ENCODE measurements around the gene ABCB9. TPM values are rescaled to one million over a fixed set of nuclear protein-coding genes. Genes with fewer than 3 reads are reported as not detected.

The ABCB9 gene
- total RNA-seq, 1 donor from 2014 or later = 4.4 TPM

DNA sequence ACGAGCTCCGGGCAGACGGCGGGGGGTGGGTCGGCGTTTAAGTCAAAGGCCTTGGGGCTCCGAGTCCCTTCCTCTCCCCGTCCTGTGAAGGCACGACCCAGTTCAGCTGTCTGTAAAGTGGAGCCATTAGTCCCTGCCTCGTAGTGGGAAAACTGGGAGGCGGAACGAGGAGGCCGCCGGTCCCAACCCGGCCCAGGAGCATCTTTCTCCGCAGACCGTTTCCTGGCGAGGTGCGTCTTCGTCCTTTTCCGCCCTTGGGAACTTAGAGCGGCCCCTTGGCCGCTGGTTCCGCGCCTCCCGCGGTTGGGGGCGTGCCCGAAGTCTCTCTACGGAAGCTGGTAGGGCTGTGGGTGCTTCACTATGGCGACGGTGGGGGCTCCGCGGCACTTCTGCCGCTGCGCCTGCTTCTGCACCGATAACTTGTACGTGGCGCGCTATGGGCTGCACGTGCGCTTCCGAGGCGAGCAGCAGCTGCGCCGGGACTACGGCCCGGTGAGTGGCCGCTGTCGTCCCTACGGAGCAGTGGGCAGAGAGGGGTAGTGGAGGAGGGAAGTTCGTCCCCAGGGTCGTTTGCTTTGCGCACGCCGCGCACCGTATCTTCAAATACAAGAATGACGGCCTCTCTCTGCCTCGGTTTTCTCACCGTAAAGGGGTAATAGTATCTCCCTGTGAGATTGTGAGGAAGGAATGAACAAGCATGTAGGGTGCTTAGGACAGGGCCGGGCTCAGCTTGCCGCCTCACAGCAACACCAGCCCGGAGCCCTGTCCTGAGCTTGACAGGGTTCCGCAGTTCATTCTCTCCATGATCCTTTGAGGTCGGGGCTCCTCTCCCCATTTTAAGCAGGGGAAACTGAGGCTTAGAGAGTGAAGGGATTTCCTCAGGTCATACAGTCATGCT lies 8.9 kb upstream of the ABCB9 start, which contains the start of gene OGFOD2:
OGFOD2 (plus strand) TSS at position 353 of the 898 bp plus-strand sequence; CDS start at position 361, 8 bp downstream.
- intact Hi-C loops (cut with DNase I) = no loop called here
- ATAC-seq (peak; percentile 92), DNase-seq (ENCODE audit: missing footprints) (peak; percentile 95)

DNA sequence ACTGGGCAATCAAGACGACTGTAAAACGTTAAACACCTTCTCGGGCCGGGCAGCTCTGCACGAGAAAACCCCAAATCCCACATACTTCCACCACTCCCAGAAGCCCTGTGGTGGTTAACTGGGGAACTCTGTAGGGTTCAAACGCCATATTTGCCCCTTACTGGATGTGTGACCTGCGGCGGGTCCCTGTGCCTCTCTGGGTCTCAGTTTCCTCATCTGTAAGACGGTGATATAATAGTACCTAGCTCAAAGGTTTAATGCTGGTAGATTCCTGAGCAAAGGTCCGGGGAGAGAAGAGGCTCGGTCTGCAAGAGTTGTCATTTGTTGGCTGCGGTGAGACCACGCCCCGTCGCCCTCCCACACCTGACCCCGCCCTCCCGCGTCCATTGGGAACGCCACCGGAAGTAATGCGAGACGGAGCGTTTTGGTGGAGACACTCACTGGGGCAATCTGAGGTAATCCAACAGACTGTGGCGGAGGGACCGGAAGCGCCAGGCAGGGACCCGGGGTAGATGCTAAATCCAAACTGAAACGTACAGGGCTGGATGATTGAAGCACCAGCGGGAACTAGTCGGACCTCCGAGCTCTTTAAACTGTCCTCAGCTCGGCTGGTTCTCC lies 8.1 kb upstream of the ABCB9 start:
- DNase-seq (ENCODE audit: missing footprints) (peak; percentile 98), ATAC-seq (peak; percentile 98)
- intact Hi-C loops (cut with DNase I) = no loop called here

DNA sequence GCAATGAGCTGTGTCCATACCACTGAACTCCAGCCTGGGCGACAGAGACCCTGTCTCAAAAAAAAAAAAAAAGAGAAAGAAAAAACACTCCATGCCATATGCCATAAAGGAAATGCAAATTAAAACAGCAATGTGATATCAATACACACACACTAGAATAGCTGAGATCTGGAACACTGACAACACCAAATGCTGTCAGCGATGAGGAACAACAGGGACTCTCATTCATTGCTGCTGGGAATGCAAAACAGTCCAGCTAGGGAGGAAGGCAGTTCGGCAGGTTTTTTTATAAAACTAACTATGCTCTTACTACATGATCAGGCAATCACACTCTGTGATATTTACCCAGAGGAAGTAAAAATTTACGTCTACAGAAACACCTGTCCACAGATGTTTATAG lies 3.4 kb upstream of the ABCB9 start:
- intact Hi-C loops (cut with DNase I) = no loop called here
- no peak for DNase-seq (ENCODE audit: missing footprints)
- no peak for ATAC-seq

DNA sequence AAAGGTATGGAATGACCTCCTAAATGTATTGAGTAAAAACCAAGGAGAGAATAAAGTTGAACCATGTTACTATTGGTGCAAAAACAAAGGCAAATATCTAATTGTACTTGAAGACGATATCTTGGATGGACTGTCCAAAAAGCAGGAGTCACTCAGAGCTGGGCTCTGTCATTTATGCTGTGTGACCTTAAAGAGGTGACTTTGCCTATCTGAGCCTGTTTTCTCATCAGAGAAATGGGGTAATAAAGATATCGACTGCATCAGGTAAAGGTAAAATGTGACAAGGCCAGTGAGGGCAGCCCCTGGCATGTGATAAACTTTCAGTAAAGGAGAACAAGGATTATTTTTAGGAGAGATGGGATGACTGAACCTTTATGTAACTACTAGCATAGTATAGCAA lies 1.8 kb upstream of the ABCB9 start:
- ATAC-seq = no peak
- no peak for DNase-seq (ENCODE audit: missing footprints)
- intact Hi-C loops (cut with DNase I) = no loop called here

DNA sequence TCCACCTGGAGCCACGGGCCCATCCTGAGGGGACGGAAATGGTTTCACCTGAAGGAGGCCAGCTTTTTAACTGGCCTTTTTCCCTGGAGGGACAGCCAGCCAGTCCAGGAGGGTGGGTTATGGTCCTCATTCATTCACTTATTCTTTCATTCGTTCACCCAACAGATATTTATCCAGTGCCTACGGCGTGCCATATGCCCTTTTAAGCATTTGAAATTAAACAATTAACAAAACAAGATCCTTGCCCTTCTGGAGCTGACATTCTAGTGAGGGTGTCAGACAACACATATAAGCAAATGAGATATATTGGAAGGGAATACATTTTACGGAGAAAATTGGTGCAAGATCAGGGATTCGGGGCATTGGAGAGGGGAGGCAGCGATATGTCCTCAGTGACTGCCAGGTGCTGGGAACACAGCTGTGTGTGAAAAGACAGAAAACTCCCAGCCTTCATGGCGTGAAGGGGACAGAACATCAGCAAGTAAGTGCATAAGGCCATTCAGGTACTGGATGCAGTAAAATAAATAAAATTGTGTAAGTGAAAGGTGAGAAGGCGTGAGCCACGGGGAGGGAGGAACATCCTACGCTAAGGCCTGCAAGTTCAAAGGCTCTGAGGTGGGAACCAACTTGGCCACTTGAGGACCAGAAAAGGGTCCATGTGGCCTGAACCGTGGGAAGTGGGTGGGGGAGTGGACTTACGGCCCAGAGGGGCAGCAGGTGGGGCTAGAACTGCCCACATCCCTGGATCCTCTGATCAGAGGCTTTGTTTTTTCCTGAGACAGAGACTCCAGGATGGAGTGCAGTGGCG lies 684 bp upstream of the ABCB9 start:
- no peak for ATAC-seq
- intact Hi-C loops (cut with DNase I) = no loop called here
- no peak for DNase-seq (ENCODE audit: missing footprints)

DNA sequence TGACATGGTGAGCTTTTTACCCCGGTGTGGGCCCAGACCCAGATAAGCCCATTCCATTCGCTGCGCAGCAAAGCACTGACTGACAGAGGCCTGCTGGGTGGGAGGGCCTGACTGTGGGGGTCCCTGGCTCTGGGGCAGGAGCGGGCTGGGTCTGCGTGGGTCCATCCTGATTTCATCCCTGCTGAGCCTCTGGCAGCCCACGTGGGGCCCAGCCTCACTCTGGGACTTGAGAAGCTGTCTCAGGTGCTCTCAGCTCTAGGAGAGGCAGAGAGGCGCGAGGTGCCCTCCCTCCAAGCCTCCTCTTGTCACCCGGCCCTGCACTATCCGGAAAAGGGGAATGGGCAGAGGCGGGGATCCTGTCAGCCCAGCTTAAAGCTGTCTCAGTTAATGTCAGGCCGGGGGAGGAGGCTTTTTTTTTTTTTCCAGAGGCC lies 927 bp downstream of the ABCB9 start:
- DNase-seq (ENCODE audit: missing footprints) (no peak), ATAC-seq (no peak)
- intact Hi-C loops (cut with DNase I) = no loop called here

DNA sequence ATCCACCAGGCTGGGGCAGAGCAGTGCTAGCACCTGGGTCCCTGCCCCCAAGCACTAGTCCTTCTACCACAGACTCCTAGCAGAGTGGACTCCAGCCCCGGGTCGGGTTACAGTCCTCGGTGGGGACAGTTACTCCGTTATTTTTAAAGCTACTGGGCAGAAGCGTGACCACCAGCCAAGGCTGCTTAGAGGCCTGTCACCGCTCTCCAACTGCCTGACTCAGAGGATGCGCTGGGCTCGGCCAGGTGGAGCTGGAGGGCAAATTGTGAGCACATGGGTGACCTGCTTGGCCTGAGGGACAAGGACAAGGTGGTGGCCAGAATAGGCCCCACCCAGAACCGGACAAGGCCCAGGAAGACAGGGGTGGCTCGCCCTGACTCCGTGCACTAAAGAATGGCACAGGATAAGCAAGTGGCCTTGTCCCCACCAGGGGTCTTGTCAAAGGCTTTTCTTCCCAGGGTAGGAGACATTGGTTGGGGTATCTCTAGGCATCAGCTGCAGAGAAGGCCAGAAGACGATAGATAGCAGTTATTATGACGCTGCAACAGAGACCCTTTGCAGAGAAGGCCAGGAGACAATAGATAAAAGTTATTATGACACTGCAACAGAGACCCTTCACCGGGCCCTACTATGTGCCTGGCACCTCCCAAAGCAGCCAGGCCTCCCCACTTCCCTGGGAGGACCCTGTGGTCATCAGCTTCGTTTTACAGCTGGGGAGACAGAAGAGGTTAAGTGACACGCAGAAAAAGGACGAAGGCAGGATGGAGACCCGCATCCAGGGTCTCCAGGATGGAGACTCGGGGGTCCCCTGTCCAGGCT lies 1.6 kb downstream of the ABCB9 start:
- ATAC-seq (no peak), DNase-seq (ENCODE audit: missing footprints) (no peak)
- intact Hi-C loops (cut with DNase I) = no loop called here

DNA sequence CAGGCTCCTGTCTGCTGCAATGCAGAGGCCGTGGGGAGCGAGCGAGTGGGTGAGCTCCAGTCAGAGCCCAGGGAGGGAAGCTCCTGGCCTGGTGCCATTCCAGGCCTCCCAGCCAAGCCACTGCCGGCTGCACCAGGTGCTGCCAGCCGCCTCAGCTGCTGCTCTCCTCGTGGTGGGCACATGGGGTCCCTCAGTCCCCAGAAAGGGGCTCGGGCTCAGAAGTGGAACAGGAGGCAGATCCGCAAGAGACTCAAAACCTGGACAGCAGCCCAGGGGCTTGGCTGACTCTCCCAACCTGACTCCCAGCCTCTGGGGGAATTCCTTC lies 2.4 kb downstream of the ABCB9 start:
- ATAC-seq = peak; percentile 15
- peak; percentile 50 for DNase-seq (ENCODE audit: missing footprints)

DNA sequence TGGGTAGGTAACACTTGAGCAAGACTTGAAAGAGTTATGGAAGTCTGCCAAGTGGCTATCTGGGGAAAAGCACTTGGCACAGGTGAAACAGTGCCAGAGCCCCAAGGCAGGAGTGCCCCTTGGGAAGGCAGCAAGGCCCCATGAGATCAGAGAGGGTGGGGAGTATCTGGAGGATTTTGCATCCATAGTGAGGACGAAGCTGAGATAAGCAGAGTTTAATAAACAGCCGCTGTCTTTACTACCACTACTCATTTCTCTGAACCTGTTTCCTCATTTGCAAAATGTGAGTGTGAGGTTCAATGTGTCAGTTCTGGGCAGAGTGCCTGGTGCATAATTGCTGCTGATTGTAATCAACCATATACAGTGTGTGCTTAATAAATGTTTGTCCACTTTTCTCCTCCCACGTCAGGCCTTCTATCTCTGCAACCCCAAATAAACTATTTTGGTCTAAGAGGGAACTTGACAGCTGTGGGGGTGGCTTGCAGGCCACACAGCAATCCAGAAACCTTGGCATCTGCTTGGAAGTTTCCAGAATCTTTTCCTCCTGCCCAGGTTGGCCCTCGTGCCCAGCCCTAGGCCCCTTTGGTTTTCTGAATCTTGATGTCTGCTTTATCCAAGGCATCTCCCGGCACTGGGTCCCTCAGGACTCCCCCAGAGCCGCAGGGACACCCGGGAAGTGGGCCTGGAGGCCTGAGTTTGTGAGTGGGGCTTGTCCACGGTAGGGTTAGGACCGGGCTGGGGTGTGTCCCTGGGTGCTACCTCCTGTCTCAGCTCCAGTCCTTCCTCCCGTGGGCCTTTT lies 4.5 kb downstream of the ABCB9 start:
- ATAC-seq (no peak), DNase-seq (ENCODE audit: missing footprints) (peak; percentile 9)
- intact Hi-C loops (cut with DNase I) = no loop called here

More for the DNA sequence above, 2.4 kb downstream of the ABCB9 start:
- intact Hi-C loops (cut with DNase I) = no loop called here

DNA sequence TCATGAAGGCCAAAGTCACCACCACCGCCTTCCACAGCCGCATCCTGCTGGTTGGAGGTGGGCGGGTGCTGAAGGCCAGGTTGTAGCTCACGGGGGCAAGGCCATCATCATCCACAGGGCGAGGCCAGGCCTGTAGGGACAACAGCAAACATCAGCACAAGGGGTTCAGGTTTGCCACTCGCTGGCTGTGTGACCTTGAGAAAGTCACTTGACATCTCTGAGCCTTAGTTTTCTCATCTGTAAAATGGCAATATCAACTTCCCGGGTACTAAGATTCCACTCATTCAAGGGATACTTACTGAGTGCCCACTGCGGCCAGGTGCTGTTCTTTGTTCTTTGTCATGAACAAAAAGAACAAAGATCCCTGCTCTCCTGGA lies 6.1 kb downstream of the ABCB9 start:
- intact Hi-C loops (cut with DNase I) = no loop called here
- ATAC-seq = no peak
- peak; percentile 30 for DNase-seq (ENCODE audit: missing footprints)

DNA sequence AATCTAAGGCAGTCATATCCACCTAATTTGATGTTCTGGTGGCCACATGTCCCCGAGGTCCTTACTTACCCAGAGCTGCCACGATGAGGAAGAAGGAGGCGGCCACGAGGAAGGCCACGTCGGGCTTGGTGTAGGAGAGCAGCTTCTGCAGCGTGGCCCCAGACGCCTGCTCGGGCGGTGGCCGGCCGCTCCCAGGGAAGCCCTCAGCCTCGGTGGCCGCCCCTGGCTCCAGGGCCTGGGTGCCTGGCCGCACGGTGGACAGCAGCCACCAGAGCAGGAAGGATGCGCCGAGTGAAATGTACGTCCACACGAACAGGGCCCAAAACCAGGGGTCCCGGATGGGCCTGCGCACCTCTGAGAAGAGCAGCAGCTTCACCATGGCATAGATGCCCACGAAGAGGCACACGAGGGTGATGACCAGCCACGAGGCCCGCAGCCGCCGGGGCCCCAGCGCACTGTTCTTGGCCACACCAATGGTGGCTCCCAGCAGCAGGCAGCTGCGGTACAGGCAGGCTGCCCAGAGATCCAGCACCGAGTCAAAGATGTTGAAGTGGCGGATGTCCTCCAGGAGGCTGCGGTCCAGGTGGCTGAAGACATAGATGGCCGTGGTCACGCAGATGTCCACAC lies 6.6 kb downstream of the ABCB9 start:
- intact Hi-C loops (cut with DNase I) = no loop called here
- ATAC-seq (no peak), DNase-seq (ENCODE audit: missing footprints) (peak; percentile 40)

DNA sequence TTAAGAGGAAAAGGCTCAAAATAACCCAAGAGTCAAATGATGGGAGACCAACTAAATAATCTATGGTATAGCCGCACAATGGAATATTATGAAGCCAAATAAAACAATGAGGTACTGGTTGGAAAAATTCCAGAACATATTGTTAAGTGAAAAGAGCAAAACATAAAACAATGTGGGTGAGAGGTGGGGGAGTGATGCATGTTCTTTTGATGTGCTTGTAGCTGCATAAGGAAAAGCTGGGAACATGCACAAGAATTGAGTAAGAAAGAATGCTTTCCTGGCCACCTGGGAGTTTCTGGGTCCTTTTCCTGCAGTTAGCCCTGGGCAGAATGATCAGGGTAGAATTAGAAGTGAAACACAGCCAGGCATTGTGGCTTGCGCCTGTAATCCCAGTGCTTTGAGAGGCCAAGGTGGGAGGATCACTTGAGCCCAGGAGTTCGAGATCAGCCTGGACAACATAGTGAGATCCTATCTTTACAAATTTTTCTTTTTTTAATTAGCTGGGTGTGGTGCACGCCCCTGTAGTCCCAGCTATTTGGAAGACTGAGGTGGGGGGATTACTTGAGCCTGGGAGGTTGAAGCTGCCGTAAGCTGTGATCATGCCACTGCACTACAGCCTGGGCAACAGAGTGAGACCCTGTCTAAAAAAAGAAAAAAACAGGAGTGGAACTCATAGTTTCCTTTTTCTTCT lies 7.9 kb downstream of the ABCB9 start:
- no peak for ATAC-seq
- intact Hi-C loops (cut with DNase I) = no loop called here

DNA sequence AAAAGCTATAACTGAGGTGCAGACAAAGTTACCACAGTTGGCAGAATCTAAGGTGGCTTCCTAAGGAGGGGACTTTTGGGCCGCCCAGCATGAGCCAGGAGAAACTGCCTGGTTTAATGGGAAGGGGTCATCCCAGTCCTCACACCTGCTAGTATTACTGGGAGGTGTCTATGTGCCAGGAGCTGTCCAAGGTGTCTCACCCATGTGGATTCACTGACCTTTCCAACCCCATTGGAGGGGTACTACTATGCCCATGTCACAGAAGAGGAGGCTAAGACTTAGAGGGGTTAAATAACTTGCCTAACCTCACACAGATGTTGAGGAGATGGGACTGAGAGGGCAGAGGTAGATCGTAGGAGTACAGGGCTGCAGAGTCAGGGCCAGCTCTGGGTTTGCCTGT lies 10.2 kb downstream of the ABCB9 start:
- ATAC-seq = no peak
- intact Hi-C loops (cut with DNase I) = no loop called here
- peak; percentile 18 for DNase-seq (ENCODE audit: missing footprints)

More for the DNA sequence above, 7.9 kb downstream of the ABCB9 start:
- no peak for DNase-seq (ENCODE audit: missing footprints)

DNA sequence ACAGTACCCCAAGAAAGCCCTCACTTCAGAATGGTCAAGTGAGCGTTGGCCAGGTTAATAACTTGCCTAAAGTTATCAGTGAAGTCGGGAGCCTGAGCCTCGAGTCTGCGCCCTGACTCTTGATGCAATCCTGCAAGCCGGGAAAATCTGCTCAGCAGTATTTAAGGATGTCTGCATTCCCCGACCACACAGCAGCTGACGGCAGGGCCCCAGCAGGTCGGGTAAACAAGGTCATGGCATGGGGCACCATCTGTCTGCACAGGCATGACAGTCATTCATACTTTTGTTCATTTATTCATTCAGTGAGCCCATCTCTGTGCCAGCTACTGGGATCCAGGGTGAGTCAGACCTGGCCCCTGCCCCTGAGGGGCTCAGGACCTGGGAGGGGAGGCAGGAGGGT lies 11.1 kb downstream of the ABCB9 start:
- ATAC-seq (no peak), DNase-seq (ENCODE audit: missing footprints) (peak; percentile 26)
- intact Hi-C loops (cut with DNase I) = no loop called here

DNA sequence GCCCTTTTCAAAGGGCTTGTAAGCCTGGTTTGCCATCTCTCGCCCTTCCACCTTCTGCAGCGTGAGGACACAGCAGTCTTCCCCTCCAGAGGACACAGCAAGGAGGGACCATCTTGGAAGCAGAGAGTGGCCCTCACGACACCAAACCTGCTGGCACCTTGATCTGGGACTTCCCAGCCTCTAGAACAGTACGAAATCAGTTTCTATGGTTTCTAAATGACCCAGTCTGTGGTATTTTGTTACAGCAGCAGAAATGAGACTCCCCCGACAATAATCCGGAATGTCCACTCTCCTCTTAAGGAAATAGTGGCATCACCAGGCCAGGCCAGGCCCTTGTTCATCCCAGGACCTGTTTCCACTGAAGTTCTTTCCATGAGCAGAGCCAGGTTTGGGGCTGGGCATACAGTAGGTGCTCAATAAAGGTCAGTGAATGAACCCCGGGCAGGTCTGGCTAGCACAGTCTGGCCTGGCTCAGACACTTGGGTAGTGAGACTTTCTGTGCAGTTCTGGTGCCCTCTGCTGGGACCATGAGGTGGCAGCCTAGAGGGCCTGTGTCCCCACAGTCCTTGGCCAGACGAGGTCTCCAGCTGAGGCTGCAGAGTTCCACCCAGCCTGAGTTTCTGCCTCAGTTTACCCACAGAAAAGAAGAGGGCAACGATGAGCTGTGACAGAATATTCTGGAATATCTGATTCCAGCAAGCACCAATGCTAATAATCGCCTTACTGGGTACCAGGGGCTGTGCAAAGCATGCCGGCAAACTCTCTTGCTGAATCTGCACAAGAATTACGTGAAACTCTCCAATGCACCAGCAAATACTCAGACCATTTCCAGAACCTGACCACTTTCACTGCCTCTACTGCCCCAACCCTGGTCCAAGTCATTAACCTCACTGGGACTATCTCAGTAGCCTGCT lies 14.0 kb downstream of the ABCB9 start:
- ATAC-seq (peak; percentile 93), DNase-seq (ENCODE audit: missing footprints) (peak; percentile 85)
- intact Hi-C loops (cut with DNase I) = loop anchor here (1.0 kb wide), 2 partner anchors 92 to 159 kb away; no protein-coding TSS in a partner anchor

DNA sequence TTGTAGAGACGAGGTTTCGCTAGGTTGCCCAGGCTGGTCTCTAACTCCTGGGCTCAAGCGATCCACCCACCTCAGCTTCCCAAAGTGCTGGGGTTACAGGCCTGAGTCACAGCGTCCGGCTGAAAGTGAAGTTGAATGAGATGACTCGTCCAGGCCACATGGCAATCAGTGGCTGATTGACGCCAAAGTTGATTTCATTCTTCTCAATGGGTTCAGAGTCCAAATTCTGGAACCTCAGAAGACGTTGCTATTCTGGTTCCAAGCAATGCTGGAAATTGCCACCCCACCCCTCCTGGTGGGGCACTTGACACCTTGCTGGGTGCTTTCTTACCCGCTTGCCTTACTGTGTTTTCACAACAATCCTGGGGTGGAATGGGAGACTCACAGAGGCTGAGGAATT lies 14.9 kb downstream of the ABCB9 start:
- intact Hi-C loops (cut with DNase I) = no loop called here
- DNase-seq (ENCODE audit: missing footprints) (peak; percentile 5), ATAC-seq (no peak)

Data from Right ventricle myocardium inferior (tissue), 1 donor.